GM12801 (cell line): ENCODE results near the gene BCR.

Experiments used
- TF ChIP-seq, protein P1 (sequence below): IDR thresholded peaks from one replicate; pipeline ENCODE4 v1.5.1; 2011; ENCODE audit warnings: control low read depth; ENCODE audit not compliant: insufficient read length; ENCODE audit errors: extremely low read depth

BCR gene

GRCh38 chr22:23243859-23244689 is 63.8 kb downstream of the BCR start:
- TF ChIP-seq, protein P1, sequence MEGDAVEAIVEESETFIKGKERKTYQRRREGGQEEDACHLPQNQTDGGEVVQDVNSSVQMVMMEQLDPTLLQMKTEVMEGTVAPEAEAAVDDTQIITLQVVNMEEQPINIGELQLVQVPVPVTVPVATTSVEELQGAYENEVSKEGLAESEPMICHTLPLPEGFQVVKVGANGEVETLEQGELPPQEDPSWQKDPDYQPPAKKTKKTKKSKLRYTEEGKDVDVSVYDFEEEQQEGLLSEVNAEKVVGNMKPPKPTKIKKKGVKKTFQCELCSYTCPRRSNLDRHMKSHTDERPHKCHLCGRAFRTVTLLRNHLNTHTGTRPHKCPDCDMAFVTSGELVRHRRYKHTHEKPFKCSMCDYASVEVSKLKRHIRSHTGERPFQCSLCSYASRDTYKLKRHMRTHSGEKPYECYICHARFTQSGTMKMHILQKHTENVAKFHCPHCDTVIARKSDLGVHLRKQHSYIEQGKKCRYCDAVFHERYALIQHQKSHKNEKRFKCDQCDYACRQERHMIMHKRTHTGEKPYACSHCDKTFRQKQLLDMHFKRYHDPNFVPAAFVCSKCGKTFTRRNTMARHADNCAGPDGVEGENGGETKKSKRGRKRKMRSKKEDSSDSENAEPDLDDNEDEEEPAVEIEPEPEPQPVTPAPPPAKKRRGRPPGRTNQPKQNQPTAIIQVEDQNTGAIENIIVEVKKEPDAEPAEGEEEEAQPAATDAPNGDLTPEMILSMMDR: no peak

DNA sequence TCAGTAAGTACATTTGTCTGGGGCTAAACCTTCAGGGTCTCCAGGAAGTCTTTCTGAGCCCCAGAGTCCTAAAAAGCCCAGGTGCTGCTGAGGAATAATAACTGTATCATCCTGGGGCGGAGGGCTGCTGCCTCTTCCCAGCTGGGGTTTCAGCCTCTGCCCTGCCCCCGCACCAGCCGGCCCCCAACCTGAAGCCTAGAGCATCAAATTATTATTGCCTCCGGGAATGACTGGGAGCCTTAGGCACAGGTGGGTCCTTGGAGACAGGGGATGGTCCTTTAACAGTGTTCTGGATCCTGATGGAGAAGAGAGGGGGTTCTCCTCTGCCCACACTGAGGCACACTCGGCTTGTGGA is 64.4 kb downstream of the BCR start:
- TF ChIP-seq, protein P1: no peak

DNA sequence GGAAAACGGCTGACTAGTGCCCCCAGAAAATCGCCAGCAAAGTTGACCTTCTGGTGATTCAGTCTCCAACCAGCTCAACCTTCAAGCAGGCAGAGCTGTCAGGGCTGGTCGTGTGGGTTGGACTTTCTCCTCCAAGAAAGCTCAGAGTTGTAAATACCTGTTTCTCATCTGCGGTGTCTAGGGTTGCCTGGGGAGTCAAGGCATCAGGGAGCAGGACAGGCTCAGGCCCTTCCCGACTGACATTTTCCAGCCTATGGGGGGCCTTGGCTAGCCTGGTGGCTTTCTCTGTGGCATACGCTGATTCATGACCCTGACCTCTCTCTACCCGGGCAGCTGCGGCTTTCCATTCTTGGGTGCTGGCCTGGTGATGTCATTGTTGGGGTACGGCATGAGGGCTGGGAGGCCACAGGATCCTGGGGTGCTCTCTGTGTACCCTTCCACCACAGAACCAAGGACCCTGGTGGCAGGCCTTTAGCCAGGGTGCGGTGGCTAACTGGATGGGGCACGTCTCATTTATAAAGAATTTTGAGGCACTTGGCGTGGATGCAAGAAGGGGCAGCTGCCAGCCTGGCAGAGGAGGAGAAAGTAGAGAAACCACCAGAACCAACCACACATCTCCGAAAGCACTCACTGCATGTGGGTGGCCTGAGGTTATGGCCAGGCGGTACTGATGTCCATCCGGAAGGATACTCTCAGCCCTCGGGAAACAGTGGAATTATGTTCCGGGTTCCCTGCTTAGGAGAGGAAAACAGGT is 64.9 kb downstream of the BCR start:
- TF ChIP-seq, protein P1: no peak

DNA sequence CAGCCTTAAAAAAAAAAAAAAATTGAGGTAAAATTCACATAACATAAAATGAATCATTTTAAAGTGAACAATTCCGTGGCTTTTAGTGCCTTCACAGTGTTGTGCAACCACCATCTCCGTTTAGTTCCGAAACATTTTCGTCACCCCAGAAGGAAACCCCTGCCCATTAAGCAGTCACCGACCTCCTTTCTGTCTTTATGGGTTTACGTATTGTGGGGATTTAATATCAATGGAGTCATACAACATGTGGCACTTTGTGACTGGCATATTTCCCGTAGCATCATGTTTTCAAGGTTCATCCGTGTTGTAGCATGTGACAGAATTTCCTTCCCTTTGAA is 65.5 kb downstream of the BCR start:
- TF ChIP-seq, protein P1: no peak

DNA sequence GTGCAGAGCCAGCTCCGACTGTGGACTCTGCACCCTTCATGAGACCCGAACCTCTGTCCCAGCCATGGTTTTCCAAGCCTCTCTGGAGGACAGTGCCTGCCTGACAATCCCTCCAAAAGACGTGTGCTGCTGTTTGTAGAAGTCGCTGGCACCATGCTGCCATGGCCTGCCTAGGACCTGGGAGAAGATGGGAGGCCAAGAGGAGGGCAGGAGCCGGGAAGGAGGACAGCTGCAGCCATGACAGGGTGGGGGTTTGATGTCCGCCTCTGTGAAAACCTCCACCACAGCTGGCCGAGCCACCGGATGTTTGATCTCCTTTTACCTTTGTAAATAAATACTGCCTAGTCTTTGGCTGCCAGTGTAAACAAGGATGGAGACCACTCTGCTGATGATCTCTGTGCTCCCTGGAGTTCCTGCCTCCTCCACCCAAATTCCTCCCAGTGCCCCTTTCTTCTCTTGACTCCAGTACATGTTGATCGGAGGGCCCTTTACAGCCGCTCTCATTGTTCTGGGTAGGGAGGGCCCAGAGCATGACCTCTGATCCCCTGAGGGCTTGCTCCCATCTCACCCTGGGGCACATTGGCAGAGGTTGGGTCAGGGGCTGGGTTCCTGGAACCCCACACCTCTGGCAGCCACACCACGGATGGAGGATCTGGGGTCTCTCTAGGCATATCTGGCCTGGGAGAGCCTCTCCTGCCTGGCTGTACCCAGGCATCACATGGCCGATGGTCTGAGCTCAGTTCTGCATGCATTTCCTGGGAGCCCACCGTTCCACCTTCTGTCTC is 66.9 kb downstream of the BCR start:
- TF ChIP-seq, protein P1: no peak

- TF ChIP-seq, protein P1: no peak
Observed at GRCh38 chr22:23248583-23248982, 68.3 kb downstream of the BCR start.

DNA sequence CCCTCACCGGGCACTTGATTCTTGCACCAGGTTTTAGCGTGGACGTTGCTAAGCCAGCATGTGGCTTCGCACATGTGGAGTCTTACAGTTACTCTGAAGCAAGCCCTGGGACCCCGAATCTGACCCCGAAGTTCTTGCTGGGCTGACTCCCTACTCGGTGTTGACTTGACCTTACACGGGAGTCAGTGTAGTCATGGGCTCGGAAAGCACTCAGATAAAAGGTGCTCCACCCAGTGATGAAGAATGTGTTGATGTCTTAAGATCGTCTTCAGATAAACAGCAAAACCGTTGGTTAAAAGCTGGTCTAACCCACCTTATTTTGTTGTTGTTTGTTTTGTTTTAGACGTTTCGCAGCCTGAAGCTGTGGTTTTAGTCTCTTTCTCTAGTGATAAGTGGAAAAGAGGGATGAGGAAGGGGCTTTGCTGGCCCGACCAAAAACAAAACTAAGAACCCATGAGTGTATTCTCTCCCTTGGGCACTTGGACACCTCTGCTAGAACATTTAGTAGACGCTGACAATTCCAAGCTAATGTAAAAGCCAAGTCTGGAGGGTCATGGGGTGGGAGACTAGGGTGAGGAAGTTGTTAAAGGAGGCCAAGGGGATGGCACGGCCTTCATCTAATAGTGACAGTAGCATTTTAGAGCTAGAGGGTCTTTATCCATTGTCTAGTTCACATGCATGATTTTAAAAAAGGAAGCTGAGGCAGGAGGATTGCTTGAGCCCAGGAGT is 69.9 kb downstream of the BCR start:
- TF ChIP-seq, protein P1: no peak
